GM18861 (cell line): ENCODE results near the gene NAA10.

Source experiments
- ATAC-seq: cut with Tn5 transposase; IDR thresholded peaks from one replicate; pipeline ENCODE4 v1.9.1; 2021; ENCODE audit not compliant: unreplicated experiment

The NAA10 gene

GRCh38 chrX:153948847-153949805 is 14.3 kb upstream of the NAA10 start:
- ATAC-seq, result no peak

GRCh38 chrX:153948002-153948466 is 13.2 kb upstream of the NAA10 start:
- no peak for ATAC-seq

- peak; percentile 59 for ATAC-seq
These were observed 12.4 kb upstream of the NAA10 start for GRCh38 chrX:153947009-153947769.

- ATAC-seq, result no peak
These were observed 11.4 kb upstream of the NAA10 start for GRCh38 chrX:153945956-153946943.

GRCh38 chrX:153944800-153945150 is 9.9 kb upstream of the NAA10 start:
- ATAC-seq, result no peak

- no peak for ATAC-seq
These were observed 9.4 kb upstream of the NAA10 start, which contains the start of gene RENBP for GRCh38 chrX:153944140-153944799. Gene RENBP (minus strand): TSS chrX:153944643. CDS start chrX:153944610, 33 bp downstream.

GRCh38 chrX:153941336-153942252 is 6.8 kb upstream of the NAA10 start:
- no peak for ATAC-seq

GRCh38 chrX:153939573-153939972 is 4.7 kb upstream of the NAA10 start:
- ATAC-seq, result no peak

- ATAC-seq, result no peak
These were observed 3.5 kb upstream of the NAA10 start for GRCh38 chrX:153938226-153938786.

- no peak for ATAC-seq
These were observed 2.2 kb upstream of the NAA10 start for GRCh38 chrX:153937056-153937455.

GRCh38 chrX:153935326-153935851 is 552 bp upstream of the NAA10 start:
- ATAC-seq, result no peak

- ATAC-seq, result no peak
These were observed 582 bp downstream of the NAA10 start for GRCh38 chrX:153934148-153934761.

- no peak for ATAC-seq
These were observed 1.1 kb downstream of the NAA10 start for GRCh38 chrX:153933748-153934147.

- no peak for ATAC-seq
These were observed 2.5 kb downstream of the NAA10 start for GRCh38 chrX:153932220-153932915.

- ATAC-seq, result no peak
These were observed 3.1 kb downstream of the NAA10 start for GRCh38 chrX:153931748-153932147.

GRCh38 chrX:153931151-153931550 is 3.7 kb downstream of the NAA10 start:
- no peak for ATAC-seq
